Renal cortex interstitium (tissue), 11 donors: ENCODE data around the gene BMP4. TPM values are rescaled to one million over a fixed set of nuclear protein-coding genes. Genes with fewer than 3 reads are reported as not detected.

Experiments
- DNase-seq, 11 donors: peaks; one replicate each; pipeline ENCODE4 v3.0.0-alpha.2; 2013; ENCODE audit warnings: low read depth in 9 of 11, low spot score in 4 of 11; ENCODE audit errors: extremely low read depth in 1 of 11
- polyA plus RNA-seq, 3 donors: library from polyadenylated mRNA; unstranded; fragments of 120-200 nt; gene quantifications; one replicate each; pipeline ENCODE4 v1.2.1, GENCODE V29; 2013; ENCODE audit not compliant: insufficient read length in 3 of 3

Gene BMP4
- polyA plus RNA-seq, 3 donors: 48.9 to 54.1 (median 50.6) TPM

DNA sequence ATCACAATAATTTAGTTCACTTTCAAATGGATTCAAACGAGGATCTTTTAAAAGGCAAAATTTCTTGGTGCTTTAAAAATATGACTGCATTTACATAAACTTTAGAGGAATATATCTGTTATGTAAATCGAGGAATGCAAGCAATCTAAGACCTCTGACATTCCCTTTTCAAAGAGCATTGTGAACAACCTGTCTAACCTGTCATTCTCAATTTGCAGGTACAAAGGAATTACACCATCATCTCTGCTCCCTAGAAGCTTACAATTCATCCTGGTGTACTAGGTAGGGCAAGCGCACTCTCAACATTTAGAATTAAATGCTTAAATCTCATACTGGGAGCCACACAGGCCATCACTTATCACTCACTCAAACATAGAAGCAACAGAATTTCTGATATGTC, 35.6 kb downstream of the BMP4 start:
- DNase-seq: no peak

GRCh38 chr14:53916239-53916638, 40.4 kb downstream of the BMP4 start:
- DNase-seq: no peak

DNA sequence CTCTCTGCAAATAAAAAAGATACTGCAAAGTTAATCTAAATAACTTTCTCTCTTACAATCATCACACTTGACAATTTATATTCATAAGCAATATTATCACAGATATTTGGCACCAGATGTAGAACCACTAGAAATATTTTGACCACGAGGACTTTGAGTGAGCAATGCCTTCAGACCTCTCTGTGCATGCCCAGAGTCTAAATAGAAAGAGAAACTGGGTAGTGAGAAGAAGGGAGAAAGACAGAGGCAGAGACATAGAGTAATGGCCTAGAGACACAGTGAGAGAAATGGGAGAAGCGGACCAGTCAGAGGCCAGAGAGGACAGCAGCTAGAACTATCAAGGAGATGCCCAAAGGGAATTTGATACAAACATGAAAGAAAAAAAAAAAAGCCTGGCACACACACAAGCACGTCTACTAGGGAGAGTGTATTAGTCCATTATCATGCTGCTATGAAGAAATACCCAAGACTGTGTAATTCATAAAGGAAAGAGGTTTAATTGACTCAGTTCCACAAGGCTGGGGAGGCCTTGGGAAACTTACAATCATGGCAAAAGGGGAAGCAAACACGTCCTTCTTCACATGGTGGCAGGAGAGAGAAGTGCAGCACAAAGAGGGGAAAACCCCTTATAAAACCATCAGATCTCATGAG, 41.1 kb downstream of the BMP4 start:
- no peak for DNase-seq

DNA sequence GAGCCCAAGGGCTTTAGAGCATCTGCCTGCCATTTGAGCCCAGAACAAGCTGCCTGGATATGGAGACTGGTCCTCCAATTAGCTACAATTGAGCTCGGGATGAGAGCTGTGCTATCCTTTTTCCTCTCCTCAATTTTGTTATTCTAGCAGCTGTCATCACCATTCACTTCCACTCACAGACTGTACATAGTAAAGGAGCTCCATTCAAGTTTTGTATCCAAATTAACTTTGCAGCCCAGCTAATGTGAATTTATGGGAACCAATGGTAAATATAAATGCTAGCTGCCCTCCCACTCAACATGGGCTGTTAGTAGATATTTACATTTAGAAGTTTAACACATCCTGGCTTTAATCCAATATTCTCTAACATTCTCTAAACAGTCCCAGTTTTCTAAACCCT, 44.6 kb downstream of the BMP4 start:
- peak in 1 of 11 donors; percentile 19 for DNase-seq

DNA sequence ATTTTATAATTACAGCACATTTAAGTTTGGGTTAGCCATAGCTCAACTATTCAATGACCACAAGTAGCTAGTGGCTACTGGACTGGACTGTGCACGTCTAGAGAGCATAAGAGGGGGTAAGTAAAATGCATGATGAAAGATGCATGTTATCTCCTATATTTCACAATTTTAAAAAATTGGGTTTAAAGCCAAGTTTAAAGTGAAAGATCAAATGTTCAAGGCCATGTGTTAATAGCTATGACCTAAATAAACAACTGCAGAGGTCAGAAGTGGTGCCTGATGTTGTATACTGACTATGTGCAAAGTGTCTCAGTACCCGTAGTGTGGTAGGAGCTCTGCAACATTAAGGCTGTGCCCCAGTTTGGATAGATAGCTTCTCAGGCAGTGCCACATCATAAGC, 48.2 kb downstream of the BMP4 start:
- DNase-seq: no peak

DNA sequence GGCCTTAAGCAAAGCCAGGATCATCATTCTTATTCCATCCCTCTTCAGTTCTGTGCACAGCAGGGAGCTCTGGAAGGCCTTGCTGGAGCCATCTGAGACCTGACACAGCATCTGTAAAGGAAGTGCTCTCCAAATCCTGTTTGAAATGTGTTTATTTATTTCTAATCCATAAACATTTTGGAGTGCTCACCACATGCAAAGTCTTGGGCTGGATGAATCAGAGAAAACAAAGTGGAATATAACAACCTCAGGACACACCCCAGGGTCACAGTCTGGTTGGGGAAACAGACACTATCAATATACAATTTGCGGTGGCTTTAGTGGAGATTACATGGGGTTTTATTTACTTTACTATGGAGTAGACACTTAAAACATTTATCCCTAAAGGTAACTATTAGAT, 54.3 kb downstream of the BMP4 start:
- DNase-seq: no peak

DNA sequence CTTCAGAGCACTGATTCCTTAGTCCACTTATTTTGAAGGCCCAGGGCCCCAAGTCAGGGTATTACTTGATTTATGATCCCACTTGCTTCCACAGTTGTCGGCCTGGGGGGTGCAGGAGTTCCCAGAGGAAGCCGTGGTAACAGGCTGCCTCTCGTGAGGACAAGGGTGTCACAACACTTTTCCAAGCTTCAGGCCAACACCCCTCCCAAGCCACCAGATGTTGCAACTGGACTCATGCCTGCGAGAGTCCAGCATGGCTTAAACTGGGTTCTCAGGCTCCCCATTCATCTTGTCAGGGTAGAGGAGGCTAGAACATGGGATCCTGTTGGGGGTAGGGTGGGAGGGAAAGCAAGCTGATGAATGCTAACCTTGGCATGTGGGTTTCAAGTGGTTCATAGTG, 56.1 kb downstream of the BMP4 start:
- no peak for DNase-seq
